NOMO-1 treated with DMSO at 0.1 percent for 48 hours (cell line): ENCODE results near the gene HSPB1.
"Not testable (repeated sequence)": the region's sequence is repeated elsewhere in the genome, so short reads cannot be mapped to it uniquely, and the experiment has no call there.

ENCODE experiments used
- DNase-seq: peaks from one replicate; lab custom pipeline; 2025; ENCODE audit not compliant: unreplicated experiment; lab: John Stamatoyannopoulos, UW

Gene HSPB1

GRCh38 chr7:76330261-76330660, 27.8 kb downstream of the HSPB1 start:
- DNase-seq: no peak

GRCh38 chr7:76330673-76331072, 28.2 kb downstream of the HSPB1 start:
- DNase-seq: no peak

- no peak for DNase-seq
Observed at GRCh38 chr7:76332078-76332477, 29.6 kb downstream of the HSPB1 start.

GRCh38 chr7:76333511-76334101, 31.1 kb downstream of the HSPB1 start:
- no peak for DNase-seq

- DNase-seq: no peak
Observed at GRCh38 chr7:76334320-76334967, 32.0 kb downstream of the HSPB1 start.

GRCh38 chr7:76335417-76335816, 32.9 kb downstream of the HSPB1 start:
- not testable (repeated sequence) for DNase-seq

GRCh38 chr7:76336094-76336493, 33.6 kb downstream of the HSPB1 start:
- no peak for DNase-seq

GRCh38 chr7:76337147-76337546, 34.7 kb downstream of the HSPB1 start:
- no peak for DNase-seq

GRCh38 chr7:76338298-76339084, 36.0 kb downstream of the HSPB1 start:
- no peak for DNase-seq

- DNase-seq: no peak
Observed at GRCh38 chr7:76340617-76341131, 38.2 kb downstream of the HSPB1 start.

- no peak for DNase-seq
Observed at GRCh38 chr7:76342222-76342621, 39.7 kb downstream of the HSPB1 start.

- no peak for DNase-seq
Observed at GRCh38 chr7:76343294-76343930, 40.9 kb downstream of the HSPB1 start.

GRCh38 chr7:76343931-76344321, 41.5 kb downstream of the HSPB1 start:
- DNase-seq: no peak

- DNase-seq: no peak
Observed at GRCh38 chr7:76346097-76346496, 43.6 kb downstream of the HSPB1 start.

- no peak for DNase-seq
Observed at GRCh38 chr7:76346778-76347177, 44.3 kb downstream of the HSPB1 start.

GRCh38 chr7:76347710-76348109, 45.2 kb downstream of the HSPB1 start:
- DNase-seq: peak; percentile 57

GRCh38 chr7:76349313-76349885, 46.9 kb downstream of the HSPB1 start:
- DNase-seq: no peak

GRCh38 chr7:76351372-76351771, 48.9 kb downstream of the HSPB1 start:
- no peak for DNase-seq

GRCh38 chr7:76352193-76352592, 49.7 kb downstream of the HSPB1 start:
- no peak for DNase-seq

GRCh38 chr7:76353744-76354143, 51.3 kb downstream of the HSPB1 start:
- DNase-seq: no peak
